ENCODE results near the gene ENOX1. TPM values are rescaled to one million over a fixed set of nuclear protein-coding genes. Genes with fewer than 3 reads are reported as not detected.

The ENOX1 gene
- total RNA-seq, 4 donors from 2014 or later, result 0.25 to 0.52 (median 0.33) TPM

DNA sequence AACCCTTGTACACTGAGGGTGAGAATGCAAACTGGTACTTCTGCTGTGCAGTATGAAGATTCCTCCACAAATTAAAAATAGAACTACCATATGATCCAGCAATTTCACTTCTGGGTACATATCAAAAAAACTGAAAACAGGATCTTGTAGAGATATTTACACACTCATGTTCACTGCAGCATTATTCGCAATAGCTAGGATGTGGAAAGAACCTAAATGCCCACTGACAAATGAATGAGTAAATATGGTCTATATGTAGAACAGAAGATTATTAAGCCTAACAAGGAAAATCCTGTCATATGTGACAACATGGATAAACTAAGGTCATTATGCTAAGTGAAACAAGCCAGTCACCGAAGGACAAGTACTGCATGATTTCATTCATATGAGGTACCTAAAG lies 304.7 kb downstream of the ENOX1 start:
- Histone ChIP-seq H3K27ac (no peak overlapping the region), H3K36me3 (no peaks in the 10 kb centered on the region), H3K9me3 (no peaks in the 10 kb centered on the region), H3K4me1 (peaks cover 3% of the 10 kb centered on the region), H3K27me3 (no peaks in the 10 kb centered on the region), H3K4me3 (no peak overlapping the region)
- 90% methylated on average over 2 of the region's 2 CpGs for WGBS
- TF ChIP-seq POLR2A (IDR thresholded peaks at IDR 0.05), result no peak
- TF ChIP-seq POLR2AphosphoS5 (IDR thresholded peaks at IDR 0.05), result no peak
- no peak for TF ChIP-seq EP300 (IDR thresholded peaks at IDR 0.05)
- TF ChIP-seq, protein P1, sequence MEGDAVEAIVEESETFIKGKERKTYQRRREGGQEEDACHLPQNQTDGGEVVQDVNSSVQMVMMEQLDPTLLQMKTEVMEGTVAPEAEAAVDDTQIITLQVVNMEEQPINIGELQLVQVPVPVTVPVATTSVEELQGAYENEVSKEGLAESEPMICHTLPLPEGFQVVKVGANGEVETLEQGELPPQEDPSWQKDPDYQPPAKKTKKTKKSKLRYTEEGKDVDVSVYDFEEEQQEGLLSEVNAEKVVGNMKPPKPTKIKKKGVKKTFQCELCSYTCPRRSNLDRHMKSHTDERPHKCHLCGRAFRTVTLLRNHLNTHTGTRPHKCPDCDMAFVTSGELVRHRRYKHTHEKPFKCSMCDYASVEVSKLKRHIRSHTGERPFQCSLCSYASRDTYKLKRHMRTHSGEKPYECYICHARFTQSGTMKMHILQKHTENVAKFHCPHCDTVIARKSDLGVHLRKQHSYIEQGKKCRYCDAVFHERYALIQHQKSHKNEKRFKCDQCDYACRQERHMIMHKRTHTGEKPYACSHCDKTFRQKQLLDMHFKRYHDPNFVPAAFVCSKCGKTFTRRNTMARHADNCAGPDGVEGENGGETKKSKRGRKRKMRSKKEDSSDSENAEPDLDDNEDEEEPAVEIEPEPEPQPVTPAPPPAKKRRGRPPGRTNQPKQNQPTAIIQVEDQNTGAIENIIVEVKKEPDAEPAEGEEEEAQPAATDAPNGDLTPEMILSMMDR (IDR thresholded peaks at IDR 0.05), result no peak
- no peak for DNase-seq (ENCODE audit: low spot score in 2 of 2)

DNA sequence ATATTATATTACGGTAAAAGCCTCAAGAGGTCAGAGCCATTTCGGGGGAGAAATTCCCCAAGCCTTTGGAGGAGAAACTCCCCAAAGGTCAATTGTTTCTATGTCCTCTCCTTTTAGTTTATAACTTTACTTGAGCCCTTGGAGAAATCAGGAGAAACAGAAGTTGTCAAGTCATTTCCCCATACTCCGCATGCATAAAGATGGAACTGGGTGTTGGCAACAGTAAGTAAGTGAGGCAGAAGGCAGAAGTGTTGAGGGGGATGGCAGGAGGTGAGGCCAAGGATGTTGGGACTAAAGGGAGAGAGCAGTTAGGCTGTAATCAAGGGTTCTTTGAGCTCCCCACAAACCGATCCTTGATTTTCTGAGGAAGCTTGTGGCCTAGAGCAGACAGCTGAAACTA lies 307.9 kb downstream of the ENOX1 start:
- Histone ChIP-seq H3K9me3 (no peaks in the 10 kb centered on the region), H3K27me3 (no peaks in the 10 kb centered on the region), H3K27ac (no peak overlapping the region), H3K4me3 (no peak overlapping the region), H3K36me3 (no peaks in the 10 kb centered on the region), H3K4me1 (peaks cover 3% of the 10 kb centered on the region)
- no peak for TF ChIP-seq POLR2AphosphoS5 (IDR thresholded peaks at IDR 0.05)
- no peak for TF ChIP-seq POLR2A (IDR thresholded peaks at IDR 0.05)
- TF ChIP-seq, protein P1 (IDR thresholded peaks at IDR 0.05), result no peak
- no peak for TF ChIP-seq EP300 (IDR thresholded peaks at IDR 0.05)
- DNase-seq (ENCODE audit: low spot score in 2 of 2), result no peak
- WGBS, result 85% methylated on average over 4 of the region's 4 CpGs

DNA sequence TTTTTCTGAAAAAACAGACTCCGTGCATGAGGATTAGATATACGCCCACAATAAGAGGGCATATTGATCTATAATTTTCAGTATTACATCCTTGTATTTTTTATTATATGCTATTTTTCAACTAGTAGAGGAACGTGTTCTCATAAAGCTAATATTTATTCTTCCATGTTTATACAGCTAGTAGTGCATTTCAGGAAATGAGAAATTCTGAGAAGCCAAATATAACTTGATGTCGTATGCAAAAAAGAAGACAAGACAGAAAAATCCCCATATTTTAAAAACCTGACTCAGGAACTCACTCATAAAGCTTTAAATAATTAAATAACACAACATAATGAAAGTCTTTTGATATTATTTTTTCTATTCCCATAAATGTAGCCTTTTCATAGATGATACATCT lies 308.6 kb downstream of the ENOX1 start:
- no peak for TF ChIP-seq POLR2A (IDR thresholded peaks at IDR 0.05)
- no peak for TF ChIP-seq POLR2AphosphoS5 (IDR thresholded peaks at IDR 0.05)
- TF ChIP-seq EP300 (IDR thresholded peaks at IDR 0.05), result no peak
- TF ChIP-seq, protein P1 (IDR thresholded peaks at IDR 0.05), result no peak
- Histone ChIP-seq H3K36me3 (no peaks in the 10 kb centered on the region), H3K27me3 (no peaks in the 10 kb centered on the region), H3K9me3 (no peaks in the 10 kb centered on the region), H3K4me3 (no peak overlapping the region), H3K27ac (no peak overlapping the region), H3K4me1 (peaks cover 3% of the 10 kb centered on the region)
- no peak for DNase-seq (ENCODE audit: low spot score in 2 of 2)
- 63% methylated on average over 4 of the region's 4 CpGs for WGBS

DNA sequence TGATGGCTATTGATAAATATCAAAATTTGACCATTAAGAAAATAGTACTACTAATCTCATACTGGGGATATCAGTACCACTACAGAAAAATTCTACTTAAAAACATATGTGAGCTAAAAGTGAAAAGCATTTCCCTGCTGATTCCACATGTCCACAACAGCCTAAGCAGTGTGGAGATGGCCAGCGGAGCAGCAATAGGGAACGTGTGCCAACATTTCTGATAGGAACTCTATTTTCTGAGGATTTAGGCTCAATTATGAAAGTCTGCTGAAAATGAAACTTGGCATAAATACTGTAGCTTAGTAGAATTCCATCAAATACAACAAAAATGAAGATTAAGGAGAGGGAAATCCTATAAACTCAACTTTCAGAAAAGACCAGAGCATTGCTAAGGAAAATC lies 311.6 kb downstream of the ENOX1 start:
- DNase-seq (ENCODE audit: low spot score in 2 of 2), result no peak
- Histone ChIP-seq H3K9me3 (no peaks in the 10 kb centered on the region), H3K4me1 (peaks cover 3% of the 10 kb centered on the region), H3K4me3 (no peak overlapping the region), H3K27ac (no peak overlapping the region), H3K27me3 (no peaks in the 10 kb centered on the region), H3K36me3 (no peaks in the 10 kb centered on the region)
- TF ChIP-seq, protein P1 (IDR thresholded peaks at IDR 0.05), result no peak
- 65% methylated on average over 2 of the region's 2 CpGs for WGBS

DNA sequence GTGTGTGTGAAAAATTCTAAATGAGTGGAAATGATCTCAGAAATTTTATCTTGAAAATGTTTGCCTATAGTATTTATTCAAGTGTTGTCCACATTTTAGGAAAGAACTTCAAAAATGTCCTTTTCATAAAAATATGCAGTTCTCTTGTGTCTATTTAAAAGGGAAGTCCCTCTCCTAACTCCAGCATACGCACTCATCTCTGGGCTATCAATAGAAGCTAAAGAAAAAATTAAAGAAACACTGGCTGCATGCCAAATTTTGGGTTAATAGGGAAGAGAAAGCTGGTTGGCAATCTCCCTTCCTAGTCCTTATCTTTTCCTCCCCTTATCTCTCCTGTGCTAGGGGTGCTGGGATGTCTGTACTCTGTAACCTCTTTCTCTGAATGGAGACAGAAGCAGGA lies 313.3 kb downstream of the ENOX1 start:
- Histone ChIP-seq H3K27me3 (no peaks in the 10 kb centered on the region), H3K4me1 (peaks cover 3% of the 10 kb centered on the region), H3K4me3 (no peak overlapping the region), H3K36me3 (no peaks in the 10 kb centered on the region), H3K27ac (no peak overlapping the region), H3K9me3 (no peaks in the 10 kb centered on the region)
- no peak for DNase-seq (ENCODE audit: low spot score in 2 of 2)
- TF ChIP-seq POLR2A (IDR thresholded peaks at IDR 0.05) (no peak), POLR2AphosphoS5 (IDR thresholded peaks at IDR 0.05) (no peak)
- 48% methylated on average over 1 of the region's 1 CpG for WGBS

DNA sequence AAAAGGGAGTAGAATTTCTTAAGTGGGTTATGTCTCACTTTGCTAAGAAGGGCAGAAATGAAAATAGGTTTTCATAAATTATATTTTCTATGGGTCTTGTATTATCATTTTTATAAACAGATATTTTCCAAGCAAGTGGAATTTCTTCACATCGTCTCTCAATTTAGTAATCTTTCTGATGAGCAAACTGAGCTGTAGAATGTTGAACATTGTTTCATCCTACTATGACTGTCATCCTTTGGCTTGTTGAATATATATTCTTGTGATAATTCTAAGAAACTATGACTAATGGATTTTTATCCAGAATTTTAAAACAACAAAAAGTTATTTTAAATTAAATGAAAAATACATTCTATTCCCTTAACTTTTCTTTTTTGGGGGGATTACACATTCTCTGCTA lies 313.8 kb downstream of the ENOX1 start:
- Histone ChIP-seq H3K27ac (no peak overlapping the region), H3K27me3 (no peaks in the 10 kb centered on the region), H3K36me3 (no peaks in the 10 kb centered on the region), H3K9me3 (no peaks in the 10 kb centered on the region), H3K4me3 (no peak overlapping the region), H3K4me1 (peaks cover 3% of the 10 kb centered on the region)
- 37% methylated on average over 1 of the region's 1 CpG for WGBS
- DNase-seq (ENCODE audit: low spot score in 2 of 2), result no peak
- TF ChIP-seq EP300 (IDR thresholded peaks at IDR 0.05), result no peak
- no peak for TF ChIP-seq POLR2A (IDR thresholded peaks at IDR 0.05)
- TF ChIP-seq, protein P1 (IDR thresholded peaks at IDR 0.05), result no peak
- no peak for TF ChIP-seq POLR2AphosphoS5 (IDR thresholded peaks at IDR 0.05)
